IPS-NIHi11 (cell line): Measurements from ENCODE around the gene NKAIN4.
A peak's percentile ranks its signal among the peaks of the same experiment; 100 is the strongest.

Experiments
- DNase-seq: peaks from one replicate; pipeline ENCODE4 v3.0.0; 2012; ENCODE audit warnings: mixed read lengths, low spot score

NKAIN4 gene

GRCh38 chr20:63254232-63254605, at the start of gene NKAIN4:
Gene NKAIN4 (minus strand): TSS chr20:63254463. CDS start chr20:63254450, 13 bp downstream.
- no peak for DNase-seq

DNA sequence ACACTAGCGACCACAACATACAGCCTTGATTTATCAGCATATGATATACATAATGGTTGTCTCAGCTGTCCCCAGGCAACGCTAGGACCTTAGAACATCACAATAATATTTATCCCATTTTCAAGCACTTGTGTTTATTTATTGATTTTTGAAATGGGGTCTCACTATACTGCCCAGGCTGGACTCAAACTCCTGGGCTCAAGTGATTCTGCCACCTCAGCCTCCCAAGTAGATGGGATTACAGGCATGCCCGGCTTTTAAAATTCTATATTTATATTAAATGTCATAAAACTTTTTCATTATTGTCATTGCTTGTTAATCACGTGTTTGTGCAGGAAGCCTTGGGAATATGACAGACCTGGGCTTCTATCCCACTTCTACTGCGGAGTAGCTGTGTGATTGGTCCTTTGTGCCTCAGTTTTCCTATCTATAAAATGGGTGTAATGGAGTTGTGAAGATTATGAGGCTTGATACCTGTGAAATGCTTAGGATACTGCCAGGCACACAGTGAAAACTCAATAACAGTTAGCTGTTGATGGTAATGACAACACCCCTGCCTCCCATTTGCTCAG, 48.9 kb upstream of the NKAIN4 start:
- no peak for DNase-seq

DNA sequence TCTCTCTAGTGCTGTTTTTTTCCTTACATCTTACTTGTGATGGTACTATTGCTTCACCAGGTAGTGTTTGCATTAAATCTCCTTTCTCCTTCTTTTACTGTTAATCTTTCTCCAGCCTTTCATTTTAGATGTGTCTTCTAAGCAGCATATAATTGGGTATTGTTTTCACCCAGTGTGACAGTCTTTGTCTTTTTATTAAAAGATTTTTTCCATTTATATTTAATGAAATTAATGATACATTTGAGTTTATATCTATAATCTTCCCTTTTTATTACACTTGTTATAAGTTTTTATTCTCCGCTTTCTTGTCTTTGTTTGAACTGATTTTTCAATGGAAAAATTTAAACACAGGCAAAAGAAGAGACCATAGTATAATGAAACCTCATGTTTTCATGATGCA, 47.4 kb upstream of the NKAIN4 start:
- no peak for DNase-seq

DNA sequence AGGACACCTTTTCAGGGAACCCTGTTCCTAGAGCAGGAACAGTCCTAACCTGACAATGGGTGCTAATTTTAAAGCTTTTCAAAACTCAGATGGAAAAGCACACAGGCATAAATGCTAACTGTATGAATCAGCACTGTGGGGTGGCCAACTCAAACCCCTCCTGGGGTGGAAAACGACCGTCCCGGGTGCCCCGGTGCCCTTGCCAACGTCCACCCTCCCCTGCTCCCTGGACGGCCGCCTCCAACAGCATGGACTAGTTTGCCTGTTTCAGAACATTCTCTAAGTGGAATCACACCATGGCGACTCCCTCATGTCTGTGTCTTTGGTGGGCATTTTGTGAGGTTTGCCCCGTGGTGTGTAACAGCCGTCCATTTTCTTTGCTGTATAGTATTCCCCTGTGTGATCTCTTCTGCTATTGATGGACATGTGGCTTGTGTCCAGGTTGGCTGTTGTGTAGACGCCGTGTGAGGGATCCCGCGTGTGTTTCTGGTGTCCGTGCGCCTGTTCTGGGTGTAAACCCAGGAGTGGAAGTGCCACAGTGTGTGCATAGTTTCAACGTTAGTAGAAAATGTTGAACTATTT, 44.6 kb upstream of the NKAIN4 start:
- DNase-seq, result no peak

DNA sequence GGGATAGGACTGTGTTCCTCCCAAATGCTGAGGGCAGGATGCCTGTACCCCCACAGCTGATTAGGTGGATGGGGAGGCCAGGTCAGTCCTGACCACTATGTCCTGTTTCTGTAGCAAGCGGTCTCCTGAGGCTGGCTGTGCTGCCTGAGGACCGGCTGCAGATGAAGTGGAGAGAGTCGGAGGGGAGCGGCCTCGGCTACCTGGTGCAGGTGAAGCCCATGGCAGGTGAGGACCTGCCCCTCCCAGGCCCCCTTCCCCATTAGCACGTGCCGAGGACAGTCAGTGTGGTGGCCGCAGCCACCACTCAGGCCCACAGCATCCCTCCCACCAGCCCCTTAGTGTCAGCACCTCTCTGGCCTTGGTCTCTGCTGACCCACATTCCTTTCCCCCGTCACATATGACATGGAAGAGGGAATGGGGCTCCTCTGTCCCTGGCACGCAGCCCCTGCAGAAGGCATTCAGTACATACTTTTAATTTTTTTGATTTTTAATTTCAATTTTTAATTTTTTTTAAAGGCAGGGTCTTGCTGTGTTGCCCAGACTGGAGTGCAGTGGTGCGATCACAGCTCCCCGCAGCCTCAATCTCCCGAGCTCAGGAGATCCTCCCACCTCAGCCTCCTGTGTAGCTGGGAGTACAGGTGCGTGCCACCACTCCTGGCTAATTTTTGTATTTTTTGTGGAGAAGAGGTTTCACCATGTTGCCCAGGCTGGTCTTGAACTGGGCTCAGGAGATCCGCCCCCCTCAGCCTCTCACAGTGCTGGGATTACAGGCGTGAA, 43.7 kb upstream of the NKAIN4 start:
- DNase-seq, result no peak

GRCh38 chr20:63297371-63297781, 43.1 kb upstream of the NKAIN4 start:
- no peak for DNase-seq

DNA sequence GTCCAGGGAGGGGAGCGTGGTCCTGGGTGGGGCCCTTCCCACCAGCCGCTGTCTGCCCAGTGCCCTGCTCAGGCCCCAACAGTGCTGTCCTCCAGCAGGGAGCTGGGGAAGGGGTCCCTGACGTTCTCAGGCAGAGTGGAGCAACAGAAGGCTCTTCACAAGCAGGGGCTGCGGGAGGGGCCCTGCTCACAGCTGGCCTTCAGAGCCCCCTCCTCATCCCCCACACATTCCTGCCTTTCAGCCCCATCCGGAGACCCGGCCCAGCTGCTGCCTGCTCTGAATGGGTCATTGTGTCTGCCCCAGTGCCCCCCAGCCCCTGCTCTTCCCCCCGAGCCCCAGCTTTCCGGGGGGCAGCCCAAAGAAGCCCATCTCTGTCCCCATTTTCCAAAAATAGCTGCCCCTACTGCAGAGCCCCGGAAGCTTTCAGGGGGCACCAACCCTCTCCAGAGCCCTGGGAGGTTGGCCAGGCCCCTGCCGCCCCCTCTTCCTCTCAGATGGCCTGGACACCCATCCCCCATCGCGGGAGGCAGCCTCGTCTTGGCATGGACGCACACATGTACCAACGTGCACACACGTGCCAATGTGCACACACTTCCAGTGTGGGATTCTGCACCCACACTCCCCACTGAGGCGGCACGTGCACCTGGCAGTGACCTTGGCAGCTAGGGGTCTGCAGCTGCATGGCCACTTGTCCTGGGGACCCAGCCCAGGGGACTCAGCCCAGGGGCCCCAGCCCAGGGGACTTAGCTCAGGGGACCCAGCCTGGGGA, 42.5 kb upstream of the NKAIN4 start:
- no peak for DNase-seq

DNA sequence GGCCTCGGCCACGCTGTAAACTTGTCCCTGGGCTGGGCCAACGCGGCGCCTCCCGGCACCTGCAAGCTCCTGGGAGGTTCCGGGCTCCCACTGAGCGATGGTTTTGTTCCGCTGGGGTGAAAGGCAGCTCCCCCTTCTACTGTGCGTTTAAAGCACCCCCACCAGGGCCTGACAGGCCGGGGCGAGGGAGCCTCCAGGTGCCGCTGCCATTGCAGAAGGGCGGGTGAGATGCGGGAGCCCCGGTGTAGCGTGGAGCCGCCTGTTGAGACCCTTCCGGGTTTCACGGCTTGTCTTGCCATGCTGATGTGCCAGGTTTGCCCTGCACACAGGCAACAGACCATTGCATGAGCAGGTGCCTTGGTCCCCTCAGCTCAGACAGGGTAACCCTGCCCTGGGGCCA, 41.6 kb upstream of the NKAIN4 start:
- no peak for DNase-seq

- no peak for DNase-seq
Measured at GRCh38 chr20:63295422-63295821, 41.2 kb upstream of the NKAIN4 start.

DNA sequence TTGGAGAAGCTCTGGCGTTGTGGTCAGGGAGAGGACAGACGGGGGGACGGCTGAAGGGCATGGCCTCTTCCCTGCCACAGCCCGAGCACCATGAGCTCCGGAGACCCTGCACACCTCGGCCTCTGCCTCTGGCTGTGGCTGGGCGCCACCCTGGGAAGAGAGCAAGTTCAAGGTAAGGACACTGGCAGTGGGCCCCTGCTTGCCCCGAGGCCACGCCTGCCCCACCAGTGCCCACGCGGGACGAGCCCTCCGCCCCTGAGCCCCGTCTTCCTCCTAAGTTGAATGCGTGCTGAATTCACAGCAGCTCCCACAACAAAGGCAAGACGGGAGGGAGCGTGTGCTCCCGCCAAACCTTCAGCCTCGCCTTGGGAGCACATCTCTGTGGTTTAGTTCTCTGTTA, 40.8 kb upstream of the NKAIN4 start:
- DNase-seq, result no peak

DNA sequence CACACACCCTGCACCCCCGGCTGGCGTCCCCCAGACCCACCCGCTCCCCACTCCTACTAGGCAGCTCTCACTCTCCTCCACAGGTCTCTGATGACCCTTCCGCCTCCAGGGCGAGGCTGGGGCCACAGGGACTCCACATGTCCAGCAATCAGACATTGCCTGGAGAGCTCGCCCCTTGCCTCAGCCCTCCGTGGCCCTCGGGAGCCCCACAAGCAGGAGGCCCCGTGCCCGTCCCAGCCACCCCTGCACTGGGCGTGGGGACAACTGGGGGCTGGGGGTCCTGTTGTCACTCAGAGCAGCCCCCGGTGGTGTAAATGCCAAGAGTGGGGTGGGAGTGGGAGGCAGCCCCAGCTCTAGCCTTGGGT, 40.3 kb upstream of the NKAIN4 start:
- no peak for DNase-seq

- DNase-seq, result peak; percentile 79
Measured at GRCh38 chr20:63293871-63294535, 39.7 kb upstream of the NKAIN4 start.

DNA sequence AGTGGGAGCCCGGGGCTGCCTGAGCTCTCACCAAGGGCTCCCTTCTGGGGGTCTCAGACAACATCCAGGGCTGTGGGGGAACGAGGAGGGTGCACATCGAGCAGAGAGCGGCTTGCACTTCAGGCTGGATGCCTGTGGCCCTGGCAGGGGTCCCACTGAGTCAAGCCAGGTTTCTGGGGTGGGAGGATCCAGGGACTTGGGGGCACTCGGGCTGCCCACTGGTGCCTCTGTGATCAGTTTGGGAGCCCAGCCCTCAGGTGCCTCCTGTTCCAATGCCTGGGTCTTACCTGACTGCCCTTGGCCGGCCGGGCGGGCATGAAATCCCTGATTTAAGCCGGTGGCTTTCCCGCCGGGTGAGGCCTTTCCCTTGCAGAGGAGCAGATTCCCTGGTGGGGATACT, 39.2 kb upstream of the NKAIN4 start:
- no peak for DNase-seq

- no peak for DNase-seq
Measured at GRCh38 chr20:63292904-63293303, 38.6 kb upstream of the NKAIN4 start, which contains the start of gene COL20A1. Gene COL20A1 (plus strand): TSS chr20:63293186. CDS start chr20:63295108, 1,922 bp downstream.

GRCh38 chr20:63292292-63292701, 38.0 kb upstream of the NKAIN4 start:
- no peak for DNase-seq

- no peak for DNase-seq
Measured at GRCh38 chr20:63291811-63292210, 37.5 kb upstream of the NKAIN4 start.

GRCh38 chr20:63290677-63291472, 36.6 kb upstream of the NKAIN4 start:
- peak; percentile 99 for DNase-seq

DNA sequence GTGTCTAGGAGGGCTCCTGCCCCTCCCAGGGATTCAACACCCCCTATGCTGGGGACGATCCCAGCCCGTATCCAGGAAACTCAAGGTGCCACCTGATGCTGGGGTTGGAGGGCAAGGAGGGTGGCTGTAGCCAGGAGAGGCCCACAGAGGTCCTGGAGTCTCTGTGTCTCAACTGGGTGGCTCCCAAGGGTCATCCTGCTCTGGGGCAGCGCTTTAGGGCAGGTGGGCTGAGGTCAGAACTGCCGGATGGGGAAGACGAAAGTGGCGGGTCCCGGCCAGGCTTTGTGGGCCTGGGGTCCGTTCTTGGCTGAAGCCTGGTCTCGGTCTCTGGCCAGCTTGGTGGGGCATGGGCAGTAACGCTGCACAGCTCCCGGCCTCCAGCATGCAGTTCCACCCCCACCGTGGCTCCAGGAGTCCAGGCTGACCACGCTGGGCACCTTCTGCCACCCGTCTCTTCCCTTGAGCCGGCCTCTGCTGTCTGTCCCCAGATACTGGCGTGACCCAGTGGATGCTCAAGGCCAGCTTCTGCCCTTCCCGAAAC, 35.9 kb upstream of the NKAIN4 start:
- no peak for DNase-seq

DNA sequence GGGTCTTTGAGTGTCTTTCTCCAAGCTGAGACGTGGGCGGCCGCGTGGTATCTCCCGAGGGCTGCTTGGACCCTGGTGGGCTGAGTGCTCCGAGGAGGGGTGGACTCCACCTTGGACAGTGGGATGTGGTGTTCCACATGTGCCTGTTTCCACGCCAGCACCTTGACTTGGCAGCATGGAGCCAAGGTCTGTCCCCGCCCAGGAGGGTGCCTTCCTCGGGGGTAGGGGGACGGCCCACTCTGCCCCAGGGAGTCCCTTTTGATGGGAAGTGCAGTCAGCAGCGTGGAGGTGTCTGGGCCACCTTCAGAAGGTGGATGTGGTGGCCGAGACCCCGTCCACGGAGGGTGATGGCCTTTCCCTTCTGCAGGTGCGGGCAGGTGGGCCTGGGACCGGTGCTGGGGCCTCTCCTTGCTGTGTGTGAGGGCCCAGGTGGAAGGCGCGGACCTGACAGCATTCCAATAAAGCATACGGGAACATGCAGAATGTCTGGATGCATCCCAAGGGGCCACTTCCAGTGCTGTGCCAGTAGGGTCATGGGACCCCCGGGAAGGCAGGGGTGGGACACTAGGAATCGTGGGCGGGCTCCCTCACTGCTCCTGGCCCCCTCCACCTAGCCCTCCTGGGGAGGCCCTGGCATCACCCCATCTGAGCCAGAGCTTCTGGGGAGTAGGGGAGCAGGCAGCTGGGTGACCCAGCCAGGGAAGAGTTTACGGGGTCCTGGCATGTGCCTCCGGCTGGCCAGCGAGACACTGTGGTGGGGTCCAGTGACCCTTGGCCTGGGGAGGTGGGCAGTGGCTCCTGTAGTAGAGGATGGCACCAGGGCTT, 35.3 kb upstream of the NKAIN4 start:
- no peak for DNase-seq

GRCh38 chr20:63288581-63289251, 34.5 kb upstream of the NKAIN4 start:
- DNase-seq, result no peak
